HAP-1 (cell line): ENCODE data around the gene OSM.

ENCODE experiments used
- DNase-seq, 2 experiments: peaks; one replicate each; pipeline ENCODE4 v3.0.0-alpha.2; 2016 to 2020; ENCODE audit warnings: low spot score in 2 of 2
- H3K27me3 ChIP-seq: fragments of 250-450 bp; sonication (Bioruptor Pico); 2 replicates; pipeline ENCODE4 v1.5.1; 2020; ENCODE audit warnings: low read depth, mild to moderate bottlenecking, moderate library complexity
- H3K36me3 ChIP-seq: fragments of 250-450 bp; sonication (Bioruptor Pico); replicated peaks from 2 replicates; pipeline ENCODE4 v1.5.1; 2020; ENCODE audit warnings: mild to moderate bottlenecking
- H3K4me1 ChIP-seq: fragments of 250-450 bp; sonication (Bioruptor Pico); 2 replicates; pipeline ENCODE4 v1.5.1; 2020; ENCODE audit warnings: mild to moderate bottlenecking
- H3K4me3 ChIP-seq: fragments of 250-450 bp; sonication (Bioruptor Pico); 2 replicates; pipeline ENCODE4 v1.5.1; 2020; ENCODE audit warnings: mild to moderate bottlenecking, moderate library complexity
- H3K9me3 ChIP-seq: fragments of 250-450 bp; sonication (Bioruptor Pico); 2 replicates; pipeline ENCODE4 v1.5.1; 2020; ENCODE audit warnings: mild to moderate bottlenecking, moderate library complexity
- in situ Hi-C: fragments of 300-500 bp; cut with MboI; formaldehyde crosslinking; loops from 3 replicates; pipeline ENCODE4 v1.14.3; 2020; ENCODE audit warnings: low sequenced_read_pairs, inconsistent platforms, mixed read lengths

The OSM gene

GRCh38 chr22:30272781-30273601 lies 6.3 kb upstream of the OSM start:
- no peaks in the 10 kb centered on the region for H3K36me3 ChIP-seq
- in situ Hi-C loops = no loop called here
- DNase-seq = no peak
- H3K27me3 ChIP-seq = no peaks in the 10 kb centered on the region
- no peak overlapping the region for H3K4me3 ChIP-seq
- no peaks in the 10 kb centered on the region for H3K9me3 ChIP-seq
- no peaks in the 10 kb centered on the region for H3K4me1 ChIP-seq

- Histone ChIP-seq H3K4me3 (no peak overlapping the region), H3K9me3 (no peaks in the 10 kb centered on the region)
- in situ Hi-C loops = no loop called here
These were observed 4.2 kb upstream of the OSM start for GRCh38 chr22:30270832-30271231.

DNA sequence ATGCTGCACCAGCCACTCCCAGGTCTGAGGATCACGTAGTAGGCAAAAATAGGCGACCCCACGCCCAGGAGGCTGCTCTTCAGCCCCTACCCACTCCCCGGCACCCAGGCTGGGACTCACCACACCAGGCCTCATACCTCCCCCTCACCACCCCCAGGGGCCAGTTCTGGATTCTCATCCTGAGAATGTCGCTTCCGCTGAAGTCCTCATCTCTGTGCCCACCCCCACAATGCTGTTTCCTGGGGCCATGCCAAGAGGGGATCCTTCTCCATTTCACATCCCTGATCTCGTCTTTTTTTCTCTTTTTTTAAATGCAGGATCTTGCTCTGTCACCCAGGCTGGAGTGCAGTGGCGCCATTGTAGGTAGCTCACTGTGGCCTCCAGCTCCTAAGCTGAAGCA lies 1.7 kb upstream of the OSM start:
- no peak for DNase-seq
- Histone ChIP-seq H3K27me3 (no peaks in the 10 kb centered on the region), H3K36me3 (no peaks in the 10 kb centered on the region), H3K4me3 (no peak overlapping the region), H3K4me1 (no peaks in the 10 kb centered on the region; the same call in 1 of the 2 replicates), H3K9me3 (no peaks in the 10 kb centered on the region)
- in situ Hi-C loops = no loop called here

More at GRCh38 chr22:30270832-30271231, 4.2 kb upstream of the OSM start:
- Histone ChIP-seq H3K4me1 (no peaks in the 10 kb centered on the region), H3K27me3 (no peaks in the 10 kb centered on the region), H3K36me3 (no peaks in the 10 kb centered on the region)
- DNase-seq = no peak

DNA sequence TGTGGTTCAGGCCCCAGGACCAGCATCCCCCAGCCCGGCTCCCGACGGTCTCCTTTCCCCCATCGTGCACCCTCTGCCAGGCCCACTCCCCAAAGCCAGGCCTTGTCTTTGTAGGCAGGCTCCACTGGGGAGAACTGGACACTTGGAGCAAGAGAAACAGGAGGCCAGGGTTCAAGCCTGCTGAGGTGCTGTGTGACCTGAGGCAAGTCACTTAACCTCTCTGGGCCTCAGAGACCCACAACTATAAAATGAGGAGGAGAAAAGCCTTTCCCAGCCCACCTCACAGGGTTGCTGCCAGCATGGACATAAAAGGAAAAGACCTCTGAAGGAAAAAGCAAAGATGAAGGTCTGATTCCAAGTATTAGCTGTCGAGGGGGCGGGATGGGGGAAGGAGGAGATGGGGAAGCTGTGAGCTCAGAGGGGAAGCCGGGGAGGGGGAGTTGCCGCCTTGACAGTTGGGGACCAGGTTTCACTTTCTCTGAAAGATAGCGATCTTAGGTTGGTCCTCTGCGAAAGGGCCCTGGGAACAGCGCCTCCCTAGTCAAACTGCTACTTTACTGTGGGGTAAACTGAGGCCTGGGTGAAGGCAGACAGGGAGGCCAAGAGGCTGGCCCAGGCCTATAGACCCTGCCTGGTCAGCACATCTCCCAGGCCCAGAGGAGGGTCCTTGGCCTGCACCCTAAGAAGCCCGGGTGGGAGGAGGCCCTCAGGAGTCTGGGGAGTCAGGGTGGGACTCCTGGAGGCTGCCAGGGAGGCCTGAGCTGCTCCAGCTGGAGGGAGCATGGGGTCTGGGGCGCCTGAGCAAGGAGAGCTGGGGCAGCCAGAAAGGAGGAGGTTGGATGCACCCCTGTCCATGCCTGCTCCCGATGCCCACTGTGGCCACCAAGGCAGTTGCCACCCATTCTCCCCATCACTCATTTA lies 991 bp upstream of the OSM start:
- DNase-seq = no peak
- Histone ChIP-seq H3K27me3 (no peaks in the 10 kb centered on the region), H3K9me3 (no peaks in the 10 kb centered on the region), H3K4me3 (no peak overlapping the region), H3K4me1 (peaks cover 4% of the 10 kb centered on the region), H3K36me3 (no peaks in the 10 kb centered on the region)
- in situ Hi-C loops = no loop called here

DNA sequence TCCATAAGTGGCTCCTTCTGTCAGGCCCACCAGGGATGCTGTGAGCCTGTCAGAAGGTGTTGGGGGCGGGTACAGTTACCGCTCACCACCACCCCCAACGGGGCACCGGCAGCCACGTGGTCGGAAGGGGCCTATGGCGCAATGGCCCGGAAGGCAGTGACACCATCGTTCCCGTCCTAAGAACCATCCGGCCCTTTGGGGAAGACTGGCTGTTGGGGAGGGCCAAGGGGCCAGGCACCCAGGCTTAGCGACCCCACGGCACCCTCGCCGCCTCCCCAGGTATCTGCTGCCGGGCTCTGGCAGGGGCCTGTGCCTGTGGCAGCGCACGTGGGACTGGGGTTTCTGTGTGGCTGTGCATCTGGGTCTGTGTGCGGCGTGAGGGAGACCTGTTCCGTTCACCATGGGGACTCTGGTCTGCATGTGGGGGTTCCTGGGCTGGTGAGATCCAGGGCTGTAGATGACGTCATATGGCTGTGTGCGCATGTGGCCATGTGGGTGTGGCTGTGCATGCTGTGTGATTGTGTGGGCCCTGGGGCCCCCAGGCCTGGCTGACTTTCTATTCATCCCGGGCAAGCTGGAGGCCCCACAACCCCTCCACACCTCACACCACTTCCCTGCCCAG lies 717 bp downstream of the OSM start:
- Histone ChIP-seq H3K36me3 (no peaks in the 10 kb centered on the region), H3K4me1 (peaks cover 4% of the 10 kb centered on the region), H3K9me3 (no peaks in the 10 kb centered on the region), H3K27me3 (no peaks in the 10 kb centered on the region), H3K4me3 (no peak overlapping the region)
- in situ Hi-C loops = no loop called here
- DNase-seq = no peak

- Histone ChIP-seq H3K4me1 (peaks cover 4% of the 10 kb centered on the region), H3K4me3 (no peak overlapping the region), H3K36me3 (no peaks in the 10 kb centered on the region), H3K27me3 (no peaks in the 10 kb centered on the region), H3K9me3 (no peaks in the 10 kb centered on the region)
- DNase-seq = no peak
- in situ Hi-C loops = no loop called here
These were observed 1.4 kb downstream of the OSM start for GRCh38 chr22:30265131-30265720.

GRCh38 chr22:30263883-30264282 lies 2.8 kb downstream of the OSM start:
- Histone ChIP-seq H3K4me3 (no peak overlapping the region), H3K9me3 (no peaks in the 10 kb centered on the region), H3K27me3 (no peaks in the 10 kb centered on the region), H3K4me1 (peaks cover 4% of the 10 kb centered on the region), H3K36me3 (no peaks in the 10 kb centered on the region)
- in situ Hi-C loops = loop anchor here (5.0 kb wide), 1 partner anchor 157 kb away; no protein-coding TSS in a partner anchor
- DNase-seq = no peak

DNA sequence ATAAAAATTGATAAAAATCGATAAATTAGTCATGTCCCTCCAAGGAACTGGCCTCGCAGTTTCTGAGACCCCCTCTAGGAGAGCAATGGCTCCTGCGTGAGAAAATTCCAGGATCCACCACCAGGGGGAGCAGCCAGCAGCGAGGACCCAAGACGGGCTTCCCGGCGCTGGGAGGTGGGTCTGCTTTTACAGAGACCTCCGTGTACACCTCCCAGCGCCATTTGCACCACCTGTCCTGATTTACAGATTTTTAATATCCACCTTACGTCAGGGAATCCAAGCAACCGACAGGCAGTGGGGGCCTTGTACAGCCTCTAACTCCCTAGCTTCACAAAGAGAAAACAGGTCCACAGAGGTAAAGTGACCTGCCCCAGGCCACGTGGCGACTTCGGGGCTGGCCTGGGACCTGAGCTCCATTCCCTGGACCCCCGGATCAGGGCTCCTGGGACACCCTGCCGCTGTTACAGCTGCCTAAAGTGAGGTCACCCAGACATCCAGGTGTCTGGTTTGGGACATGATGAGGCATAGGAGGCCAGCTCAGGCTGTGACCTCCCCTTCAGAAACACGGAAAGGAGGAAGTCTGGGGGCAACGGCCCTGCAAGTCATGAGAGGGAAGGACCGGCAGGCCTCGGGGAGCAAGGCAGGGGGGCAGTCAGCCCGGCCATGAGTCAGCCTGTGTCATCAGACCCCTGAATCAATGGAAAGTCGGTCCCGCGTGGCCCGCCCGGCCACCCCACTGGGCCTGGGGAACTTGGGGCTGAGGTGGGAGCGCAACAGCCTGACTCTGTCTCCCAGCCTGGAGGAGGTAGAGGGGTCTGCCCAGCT lies 3.5 kb downstream of the OSM start:
- peak; percentile 48 to 94 for DNase-seq
- Histone ChIP-seq H3K36me3 (no peaks in the 10 kb centered on the region), H3K4me1 (peaks cover 4% of the 10 kb centered on the region), H3K4me3 (no peak overlapping the region), H3K9me3 (no peaks in the 10 kb centered on the region), H3K27me3 (no peaks in the 10 kb centered on the region)
- in situ Hi-C loops = loop anchor here (5.0 kb wide), 1 partner anchor 156 kb away; no protein-coding TSS in a partner anchor

- no peak overlapping the region for H3K4me3 ChIP-seq
- in situ Hi-C loops = loop anchor here (5.0 kb wide), 1 partner anchor 155 kb away; no protein-coding TSS in a partner anchor
- H3K9me3 ChIP-seq = no peaks in the 10 kb centered on the region
- peaks cover 4% of the 10 kb centered on the region for H3K4me1 ChIP-seq
- DNase-seq = no peak
- no peaks in the 10 kb centered on the region for H3K27me3 ChIP-seq
- no peaks in the 10 kb centered on the region for H3K36me3 ChIP-seq
These were observed 4.5 kb downstream of the OSM start for GRCh38 chr22:30262112-30262511.

- DNase-seq = no peak
- in situ Hi-C loops = loop anchor here (5.0 kb wide), 1 partner anchor 154 kb away; no protein-coding TSS in a partner anchor
- no peak overlapping the region for H3K4me3 ChIP-seq
These were observed 5.5 kb downstream of the OSM start for GRCh38 chr22:30261134-30261533.

DNA sequence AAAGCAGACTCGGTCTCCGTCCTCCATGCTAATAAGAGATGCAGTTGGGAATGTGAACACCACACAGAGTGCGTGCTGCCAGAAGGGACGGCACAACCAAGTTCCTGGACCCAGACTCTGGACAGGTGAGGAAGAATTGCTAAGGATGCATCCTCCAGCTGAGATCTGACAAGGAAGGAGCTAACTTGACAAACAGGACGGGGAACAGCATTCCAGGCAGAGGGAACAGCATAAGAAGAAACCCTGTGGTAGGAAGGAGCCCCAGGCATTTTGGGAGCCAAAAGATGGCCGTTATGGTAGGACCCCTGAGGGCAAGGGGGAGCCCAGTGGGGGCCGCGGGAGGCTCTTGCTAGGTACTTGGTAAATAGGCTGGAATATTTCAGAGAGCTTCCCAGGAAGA lies 6.0 kb downstream of the OSM start:
- Histone ChIP-seq H3K36me3 (no peaks in the 10 kb centered on the region), H3K27me3 (no peaks in the 10 kb centered on the region), H3K9me3 (no peaks in the 10 kb centered on the region), H3K4me1 (peaks cover 10% of the 10 kb centered on the region), H3K4me3 (no peak overlapping the region)
- in situ Hi-C loops = loop anchor here (5.0 kb wide), 1 partner anchor 153 kb away; no protein-coding TSS in a partner anchor
- no peak for DNase-seq

More at GRCh38 chr22:30261134-30261533, 5.5 kb downstream of the OSM start:
- Histone ChIP-seq H3K27me3 (no peaks in the 10 kb centered on the region), H3K36me3 (no peaks in the 10 kb centered on the region), H3K9me3 (no peaks in the 10 kb centered on the region), H3K4me1 (peaks cover 7% of the 10 kb centered on the region)

GRCh38 chr22:30260276-30260675 lies 6.4 kb downstream of the OSM start:
- Histone ChIP-seq H3K4me1 (peaks cover 10% of the 10 kb centered on the region), H3K9me3 (no peaks in the 10 kb centered on the region), H3K4me3 (no peak overlapping the region), H3K27me3 (no peaks in the 10 kb centered on the region), H3K36me3 (no peaks in the 10 kb centered on the region)
- in situ Hi-C loops = loop anchor here (5.0 kb wide), 1 partner anchor 153 kb away; no protein-coding TSS in a partner anchor
- DNase-seq = no peak
